ENCODE measurements around the gene KCNJ16.

DNA sequence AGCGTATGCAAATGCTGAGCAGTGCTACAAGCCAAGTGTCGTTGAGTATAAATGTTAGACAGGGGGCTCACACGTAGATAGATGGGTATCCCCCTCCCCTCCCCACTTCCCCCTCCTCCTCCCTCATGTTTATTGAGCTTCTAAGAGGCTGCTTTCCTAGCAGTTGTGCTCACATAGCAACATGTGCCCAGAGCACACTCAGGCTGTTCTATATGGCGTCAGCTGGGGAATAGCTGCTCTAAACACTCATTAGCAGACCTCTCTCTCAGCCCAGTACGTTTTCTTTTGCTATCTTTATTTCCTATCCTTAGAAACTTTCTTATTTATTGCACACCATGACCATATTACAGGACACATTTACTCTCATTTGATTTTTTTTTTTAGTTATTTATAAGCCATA, 96.1 kb downstream of the KCNJ16 start:
- TF ChIP-seq YY1 (IDR thresholded peaks at IDR 0.05; ENCODE audit: insufficient read depth, insufficient read length) (no peak), ZNF274 (IDR thresholded peaks at IDR 0.05; ENCODE audit: low read depth, low read length) (no peak)

Measured in NT2/D1 (cell line).